IMR-90 (cell line): Measurements from ENCODE around the gene TRIM2. TPM values are rescaled to one million over a fixed set of nuclear protein-coding genes. Genes with fewer than 3 reads are reported as not detected.

Experiments used
- ATAC-seq: fragments of 200-7000 bp; cut with Tn5 transposase; 2 replicates; pipeline ENCODE4 v1.9.1; 2020; ENCODE audit warnings: low read depth, mild to moderate bottlenecking, moderate library complexity
- BruUV-seq: library from RNA; stranded (reverse); fragments of 400-500 nt; replicated peaks from 2 replicates; lab custom pipeline; 2021; lab: Mats Ljungman, UMichigan
- CTCF ChIA-PET: fragments of 300-600 bp; formaldehyde crosslinking; extraction: SDS; loops from one replicate; lab custom pipeline; 2021; ENCODE audit warnings: antibody characterized with exemption; lab: Yijun Ruan, JAX
- POLR2A ChIA-PET: fragments of 300-600 bp; sonication (Branson Sonifier 250); formaldehyde crosslinking; loops from one replicate; lab custom pipeline; 2022; ENCODE audit warnings: antibody characterized with exemption; ENCODE audit not compliant: unreplicated experiment; lab: Charles Lee
- DNase-seq: peaks from one replicate; pipeline ENCODE4 v3.0.0; 2013
- H2AFZ ChIP-seq: replicated peaks from 2 replicates; pipeline ENCODE3; 2013; ENCODE audit warnings: low read length, mild to moderate bottlenecking; ENCODE audit not compliant: poor library complexity
- H2AK5ac ChIP-seq: 2 replicates; pipeline ENCODE4 v1.6.1; 2013; ENCODE audit warnings: low read depth, low read length, inconsistent platforms
- H2AK9ac ChIP-seq: replicated peaks from 2 replicates; pipeline ENCODE3; 2013; ENCODE audit warnings: mild to moderate bottlenecking, low read depth, low read length, moderate library complexity; ENCODE audit not compliant: poor library complexity
- H2BK120ac ChIP-seq: 2 replicates; pipeline ENCODE4 v1.6.1; 2013; ENCODE audit warnings: low read depth, low read length, inconsistent platforms
- H2BK15ac ChIP-seq: 3 replicates; pipeline ENCODE4 v1.6.1; 2013; ENCODE audit warnings: low read depth, low read length, inconsistent platforms
- H2BK20ac ChIP-seq: 2 replicates; pipeline ENCODE4 v1.6.1; 2013; ENCODE audit warnings: low read depth, mild to moderate bottlenecking, inconsistent platforms, low read length, moderate library complexity
- H2BK5ac ChIP-seq: 2 replicates; pipeline ENCODE4 v1.6.1; 2013; ENCODE audit warnings: mild to moderate bottlenecking, low read depth, low read length, inconsistent platforms; ENCODE audit not compliant: poor library complexity, severe bottlenecking
- H3K14ac ChIP-seq: replicated peaks from 2 replicates; pipeline ENCODE4 v1.6.1; 2013; ENCODE audit warnings: low read depth, low read length, inconsistent platforms
- H3K18ac ChIP-seq: 2 replicates; pipeline ENCODE4 v1.6.1; 2013; ENCODE audit warnings: low read depth, low read length, control low read depth
- H3K23ac ChIP-seq: 2 replicates; pipeline ENCODE4 v1.6.1; 2013; ENCODE audit warnings: low read depth, low read length, inconsistent platforms
- H3K27ac ChIP-seq: 2 replicates; pipeline ENCODE4 v1.5.1; 2013; ENCODE audit warnings: mild to moderate bottlenecking, control low read depth, low read length; ENCODE audit not compliant: insufficient read depth
- H3K27me3 ChIP-seq: 2 replicates; pipeline ENCODE4 v1.6.1; 2013; ENCODE audit warnings: low read length; ENCODE audit not compliant: control insufficient read depth, insufficient read depth
- H3K36me3 ChIP-seq: 2 replicates; pipeline ENCODE4 v1.6.1; 2013; ENCODE audit warnings: low read length, mixed read lengths; ENCODE audit not compliant: control insufficient read depth, insufficient read depth
- H3K4ac ChIP-seq: 2 replicates; pipeline ENCODE4 v1.6.1; 2013; ENCODE audit warnings: low read depth, low read length, inconsistent platforms
- H3K4me1 ChIP-seq: 2 replicates; pipeline ENCODE4 v1.6.1; 2013; ENCODE audit warnings: low read length, mixed read lengths; ENCODE audit not compliant: control insufficient read depth, insufficient read depth
- H3K4me2 ChIP-seq: 2 replicates; pipeline ENCODE4 v1.6.1; 2013; ENCODE audit warnings: low read depth, mild to moderate bottlenecking, control low read depth, low read length, moderate library complexity
- H3K4me3 ChIP-seq: 2 replicates; pipeline ENCODE4 v1.5.1; 2013; ENCODE audit warnings: low read depth, mild to moderate bottlenecking, control low read depth, low read length, moderate library complexity; ENCODE audit not compliant: insufficient read depth
- H3K56ac ChIP-seq: 2 replicates; pipeline ENCODE4 v1.6.1; 2013; ENCODE audit warnings: low read length, inconsistent platforms; ENCODE audit not compliant: insufficient read depth; ENCODE audit errors: extremely low read depth
- H3K79me1 ChIP-seq, 2 experiments: 2 replicates each; pipeline ENCODE4 v1.6.1; 2013; ENCODE audit warnings: low read length in 2 of 2, inconsistent platforms in 1 of 2, low read depth in 1 of 2
- H3K9ac ChIP-seq: 2 replicates; pipeline ENCODE4 v1.6.1; 2013; ENCODE audit warnings: low read depth, low read length, control low read depth
- H3K9me1 ChIP-seq: 2 replicates; pipeline ENCODE4 v1.6.1; 2013; ENCODE audit warnings: low read length, inconsistent platforms; ENCODE audit not compliant: insufficient read depth
- H3K9me3 ChIP-seq: 2 replicates; pipeline ENCODE4 v1.6.1; 2013; ENCODE audit warnings: low read length; ENCODE audit not compliant: control insufficient read depth, insufficient read depth
- H4K20me1 ChIP-seq: 2 replicates; pipeline ENCODE4 v1.6.1; 2013; ENCODE audit warnings: low read length, inconsistent platforms; ENCODE audit not compliant: insufficient read depth
- H4K5ac ChIP-seq: 2 replicates; pipeline ENCODE4 v1.6.1; 2013; ENCODE audit warnings: mild to moderate bottlenecking, low read depth, low read length, control low read depth
- H4K8ac ChIP-seq, 2 experiments: 2 replicates each; pipeline ENCODE4 v1.6.1; 2013; ENCODE audit warnings: low read depth in 2 of 2, low read length in 2 of 2, control low read depth in 1 of 2, inconsistent platforms in 1 of 2
- H4K91ac ChIP-seq: 2 replicates; pipeline ENCODE4 v1.6.1; 2013; ENCODE audit warnings: low read depth, low read length, inconsistent platforms; ENCODE audit not compliant: insufficient read depth
- RCOR1 ChIP-seq: IDR thresholded peaks from 2 replicates; pipeline ENCODE4 v1.6.1; 2012; ENCODE audit warnings: mild to moderate bottlenecking, low read length, improper control_type of control experiment; ENCODE audit not compliant: insufficient replicate concordance
- USF2 ChIP-seq: fragments of 150-350 bp; IDR thresholded peaks from 2 replicates; pipeline ENCODE4 v1.6.1; 2017; ENCODE audit warnings: mild to moderate bottlenecking, antibody characterized with exemption, low read length, low read depth
- WGBS, 2 experiments: methylation state at CpG; one replicate each; pipeline versions ENCODE4 v1.1.5 to v1.1.7; 2013; ENCODE audit warnings: missing lambda C conversion rate in 2 of 2; ENCODE audit not compliant: insufficient read length in 1 of 2; ENCODE audit errors: extremely low coverage in 2 of 2; 5-methylcytosine and 5-hydroxymethylcytosine counted together
- dilution Hi-C: fragments of 300-500 bp; cut with HindIII; formaldehyde crosslinking; loops from one replicate; pipeline ENCODE4 v1.14.3; 2018; ENCODE audit warnings: low sequenced_read_pairs; ENCODE audit not compliant: unreplicated experiment
- in situ Hi-C: fragments of 300-500 bp; cut with MboI; formaldehyde crosslinking; loops from 3 replicates; pipeline ENCODE4 v1.14.3; 2019; ENCODE audit warnings: low sequenced_read_pairs, inconsistent platforms, mixed read lengths
- intact Hi-C: fragments of 100-400 bp; cut with micrococcal nuclease; formaldehyde crosslinking; loops from 2 replicates; pipeline ENCODE4 v1.10.0; 2022
- polyA plus RNA-seq, 3 experiments: library from polyadenylated mRNA; depleted of rRNA; stranded (reverse); fragments of >200 nt; gene quantifications; 2 replicates each; pipeline ENCODE4 v1.2.3, GENCODE V29; 2012; ENCODE audit warnings: low replicate concordance in 1 of 3
- total RNA-seq: library from RNA; depleted of rRNA; stranded (reverse); fragments of >200 nt; gene quantifications from 2 replicates; pipeline ENCODE4 v1.2.3, GENCODE V29; 2012

The TRIM2 gene
- total and polyA plus RNA-seq, 2 of the 4 experiments (the other 2 are of a cell fraction), result 16.0 to 64.2 TPM

GRCh38 chr4:153366486-153366885 is 162.2 kb downstream of the TRIM2 start:
- ATAC-seq (no peak), DNase-seq (no peak)
- Histone ChIP-seq H2BK5ac (no peak overlapping the region), H3K79me1 (no peaks in the 10 kb centered on the region; a peak in 1 of 4 replicates), H3K9me1 (no peaks in the 10 kb centered on the region), H2BK120ac (no peak overlapping the region), H3K4me1 (no peaks in the 10 kb centered on the region), H3K23ac (no peak overlapping the region), H4K20me1 (no peaks in the 10 kb centered on the region), H2BK20ac (no peak overlapping the region), H4K8ac (no peak overlapping the region), H3K27ac (no peak overlapping the region), H3K4ac (no peak overlapping the region), H3K56ac (no peak overlapping the region), H2AFZ (no peak overlapping the region), H3K4me2 (no peak overlapping the region), H3K9ac (no peak overlapping the region), H3K36me3 (no peaks in the 10 kb centered on the region), H3K4me3 (no peak overlapping the region), H3K18ac (no peak overlapping the region), H2BK15ac (no peak overlapping the region), H3K14ac (no peak overlapping the region), H4K5ac (no peak overlapping the region), H3K9me3 (peaks cover 2% of the 10 kb centered on the region; the same call in 1 of the 2 replicates), H4K91ac (no peak overlapping the region), H2AK9ac (no peak overlapping the region), H3K27me3 (no peaks in the 10 kb centered on the region), H2AK5ac (no peak overlapping the region)
- CTCF ChIA-PET, result no interaction called here
- dilution Hi-C loops (no loop called here), in situ Hi-C loops (no loop called here), intact Hi-C loops (no loop called here)
- no peak for TF ChIP-seq RCOR1
- TF ChIP-seq USF2, result no peak
- no TSS peak for BruUV-seq
- no CpG with 5 or more reads among the region's 1 CpG for WGBS, 2 experiments
- POLR2A ChIA-PET, result no interaction called here
